Rectal smooth muscle tissue (tissue), 1 donor: ENCODE measurements around the gene IZUMO4.

ENCODE experiments used
- H3K27ac ChIP-seq: one replicate; pipeline ENCODE4 v1.7.0; 2013; ENCODE audit warnings: low read depth, low read length, inconsistent platforms
- H3K27me3 ChIP-seq: one replicate; pipeline ENCODE4 v1.7.0; 2013; ENCODE audit warnings: low read length; ENCODE audit not compliant: control insufficient read depth, insufficient read depth
- H3K36me3 ChIP-seq: one replicate; pipeline ENCODE4 v1.7.0; 2013; ENCODE audit warnings: low read length; ENCODE audit not compliant: control insufficient read depth, insufficient read depth
- H3K4me1 ChIP-seq: one replicate; pipeline ENCODE4 v1.7.0; 2013; ENCODE audit warnings: low read length; ENCODE audit not compliant: control insufficient read depth, insufficient read depth
- H3K4me3 ChIP-seq: one replicate; pipeline ENCODE4 v1.7.0; 2013; ENCODE audit warnings: low read length
- H3K9ac ChIP-seq: one replicate; pipeline ENCODE4 v1.7.0; 2013; ENCODE audit warnings: low read length

The IZUMO4 gene

GRCh38 chr19:2053601-2054389 is 42.9 kb upstream of the IZUMO4 start:
- Histone ChIP-seq H3K4me1 (peaks cover 21% of the 10 kb centered on the region), H3K27ac (no peak overlapping the region), H3K9ac (no peak overlapping the region), H3K4me3 (no peak overlapping the region), H3K27me3 (no peaks in the 10 kb centered on the region), H3K36me3 (no peaks in the 10 kb centered on the region)

- Histone ChIP-seq H3K27me3 (no peaks in the 10 kb centered on the region), H3K9ac (no peak overlapping the region), H3K4me1 (peaks cover 19% of the 10 kb centered on the region), H3K36me3 (no peaks in the 10 kb centered on the region), H3K4me3 (no peak overlapping the region), H3K27ac (peak overlapping the region; percentile 3)
Observed at GRCh38 chr19:2054763-2055162, 42.0 kb upstream of the IZUMO4 start.

- Histone ChIP-seq H3K4me3 (peak overlapping the region; percentile 48), H3K4me1 (peaks cover 28% of the 10 kb centered on the region), H3K9ac (peak overlapping the region; percentile 77), H3K27me3 (no peaks in the 10 kb centered on the region), H3K27ac (peak overlapping the region; percentile 98), H3K36me3 (no peaks in the 10 kb centered on the region)
Observed at GRCh38 chr19:2055931-2056836, 40.5 kb upstream of the IZUMO4 start.

GRCh38 chr19:2056837-2057192 is 39.9 kb upstream of the IZUMO4 start:
- Histone ChIP-seq H3K4me1 (peaks cover 23% of the 10 kb centered on the region), H3K4me3 (no peak overlapping the region), H3K36me3 (no peaks in the 10 kb centered on the region), H3K27ac (peak overlapping the region; percentile 70), H3K9ac (no peak overlapping the region), H3K27me3 (no peaks in the 10 kb centered on the region)

GRCh38 chr19:2057484-2058469 is 38.9 kb upstream of the IZUMO4 start:
- no peaks in the 10 kb centered on the region for H3K27me3 ChIP-seq
- no peaks in the 10 kb centered on the region for H3K36me3 ChIP-seq
- peaks cover 27% of the 10 kb centered on the region for H3K4me1 ChIP-seq
- no peak overlapping the region for H3K27ac ChIP-seq
- H3K9ac ChIP-seq = no peak overlapping the region
- no peak overlapping the region for H3K4me3 ChIP-seq

- peak overlapping the region; percentile 96 for H3K27ac ChIP-seq
- H3K4me1 ChIP-seq = peaks cover 27% of the 10 kb centered on the region
- H3K9ac ChIP-seq = peak overlapping the region; percentile 47
- no peaks in the 10 kb centered on the region for H3K36me3 ChIP-seq
- H3K27me3 ChIP-seq = no peaks in the 10 kb centered on the region
- no peak overlapping the region for H3K4me3 ChIP-seq
Observed at GRCh38 chr19:2058570-2059421, 37.9 kb upstream of the IZUMO4 start.

- peak overlapping the region; percentile 96 for H3K27ac ChIP-seq
- H3K36me3 ChIP-seq = no peaks in the 10 kb centered on the region
- H3K27me3 ChIP-seq = no peaks in the 10 kb centered on the region
- H3K4me1 ChIP-seq = peaks cover 31% of the 10 kb centered on the region
- H3K9ac ChIP-seq = peak overlapping the region; percentile 47
- H3K4me3 ChIP-seq = peak overlapping the region; percentile 63
Observed at GRCh38 chr19:2059422-2060201, 37.1 kb upstream of the IZUMO4 start.

GRCh38 chr19:2060884-2061494 is 35.7 kb upstream of the IZUMO4 start:
- Histone ChIP-seq H3K27me3 (no peaks in the 10 kb centered on the region), H3K9ac (peak overlapping the region; percentile 97), H3K4me3 (peak overlapping the region; percentile 63), H3K4me1 (peaks cover 29% of the 10 kb centered on the region), H3K36me3 (no peaks in the 10 kb centered on the region), H3K27ac (peak overlapping the region; percentile 96)

- Histone ChIP-seq H3K9ac (peak overlapping the region; percentile 7), H3K4me1 (peaks cover 26% of the 10 kb centered on the region), H3K4me3 (peak overlapping the region; percentile 86), H3K27me3 (no peaks in the 10 kb centered on the region), H3K27ac (peak overlapping the region; percentile 96), H3K36me3 (no peaks in the 10 kb centered on the region)
Observed at GRCh38 chr19:2061495-2062388, 35.0 kb upstream of the IZUMO4 start.

- H3K27ac ChIP-seq = no peak overlapping the region
- H3K4me3 ChIP-seq = peak overlapping the region; percentile 86
- no peaks in the 10 kb centered on the region for H3K27me3 ChIP-seq
- peaks cover 26% of the 10 kb centered on the region for H3K4me1 ChIP-seq
- no peak overlapping the region for H3K9ac ChIP-seq
- no peaks in the 10 kb centered on the region for H3K36me3 ChIP-seq
Observed at GRCh38 chr19:2062389-2062729, 34.4 kb upstream of the IZUMO4 start.
